Kidney glomerular epithelial cell (primary cell): ENCODE results near the gene STK40.

Source experiments
- DNase-seq: peaks from one replicate; lab custom pipeline; 2025; lab: John Stamatoyannopoulos, UW

The STK40 gene

DNA sequence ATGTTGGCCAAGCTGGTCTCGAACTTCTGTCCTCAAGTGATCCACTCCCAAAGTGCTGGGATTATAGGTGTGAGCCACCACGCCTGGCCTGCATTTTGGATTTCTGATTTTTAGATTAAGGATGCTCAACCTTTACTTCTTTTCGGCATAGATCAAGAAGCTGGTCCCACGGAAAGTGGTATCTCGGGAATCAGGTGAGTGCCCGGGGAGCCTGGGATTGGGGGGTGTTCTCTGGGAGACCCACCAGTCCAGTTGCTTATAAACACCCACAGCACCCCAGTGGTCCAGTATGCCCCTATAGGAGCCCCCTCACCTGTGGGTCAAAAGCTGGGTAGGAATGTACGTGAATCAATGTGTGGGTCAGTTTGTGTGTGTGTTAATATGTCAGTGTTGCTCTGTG lies 76.3 kb downstream of the STK40 start:
- no peak for DNase-seq

DNA sequence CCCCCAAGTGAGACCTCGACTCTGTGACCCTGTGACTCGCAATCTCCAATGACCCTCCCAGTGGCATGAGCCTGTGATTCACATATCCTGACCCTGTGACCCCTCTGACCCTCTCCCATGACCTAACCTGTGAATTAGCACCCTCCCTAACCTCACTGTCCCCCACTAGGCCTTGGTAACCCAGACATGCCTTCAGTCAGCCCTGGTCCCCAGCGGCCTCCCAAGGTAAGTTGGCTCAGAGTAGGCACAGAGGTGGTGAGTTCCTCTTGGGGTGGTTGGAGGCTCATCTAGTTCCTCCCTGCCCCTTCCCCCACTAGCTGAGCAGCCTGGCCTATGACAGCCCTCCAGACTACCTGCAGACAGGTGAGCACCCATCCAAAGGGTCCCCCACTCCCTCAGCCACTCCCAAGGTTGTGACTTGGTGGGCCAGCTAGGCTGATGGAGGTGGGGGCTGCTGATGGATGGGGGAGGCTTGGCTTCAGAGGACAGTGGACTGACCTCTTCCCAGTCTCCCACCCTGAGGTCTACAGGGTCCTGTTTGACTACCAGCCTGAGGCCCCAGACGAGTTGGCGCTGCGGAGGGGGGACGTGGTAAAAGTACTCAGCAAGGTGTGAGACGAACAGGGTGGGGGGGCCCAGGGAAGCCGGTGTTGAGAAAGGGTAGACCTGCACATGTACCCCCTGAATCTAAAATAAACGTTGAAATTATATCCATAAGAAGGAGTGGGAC lies 78.0 kb downstream of the STK40 start:
- no peak for DNase-seq

DNA sequence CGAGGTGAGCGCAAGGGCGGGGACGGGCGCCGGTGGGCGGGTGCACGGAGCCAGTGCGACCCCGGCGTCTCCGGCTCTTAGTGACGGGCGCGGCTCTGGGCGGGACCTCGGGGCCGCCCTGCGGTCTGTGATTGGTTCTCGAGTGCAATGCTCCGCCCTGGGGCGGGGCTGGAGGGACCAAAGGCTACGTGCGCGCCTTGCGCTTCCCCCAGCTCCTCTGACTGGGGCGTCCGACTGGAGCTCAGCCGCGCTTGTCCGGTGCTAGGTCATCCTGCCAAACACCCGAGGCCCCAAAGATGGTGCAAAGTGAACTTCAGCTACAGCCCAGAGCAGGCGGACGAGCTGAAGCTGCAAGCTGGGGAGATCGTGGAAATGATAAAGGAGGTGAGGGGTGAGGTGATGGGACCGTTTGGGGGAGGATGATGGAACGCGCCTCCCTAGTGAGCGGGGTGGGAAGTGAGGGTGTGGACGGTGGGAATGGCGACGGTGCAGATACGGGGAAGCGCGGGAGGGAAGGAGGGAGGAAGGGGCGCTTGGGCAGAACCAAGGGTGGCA lies 78.7 kb downstream of the STK40 start:
- DNase-seq, result peak; percentile 93

DNA sequence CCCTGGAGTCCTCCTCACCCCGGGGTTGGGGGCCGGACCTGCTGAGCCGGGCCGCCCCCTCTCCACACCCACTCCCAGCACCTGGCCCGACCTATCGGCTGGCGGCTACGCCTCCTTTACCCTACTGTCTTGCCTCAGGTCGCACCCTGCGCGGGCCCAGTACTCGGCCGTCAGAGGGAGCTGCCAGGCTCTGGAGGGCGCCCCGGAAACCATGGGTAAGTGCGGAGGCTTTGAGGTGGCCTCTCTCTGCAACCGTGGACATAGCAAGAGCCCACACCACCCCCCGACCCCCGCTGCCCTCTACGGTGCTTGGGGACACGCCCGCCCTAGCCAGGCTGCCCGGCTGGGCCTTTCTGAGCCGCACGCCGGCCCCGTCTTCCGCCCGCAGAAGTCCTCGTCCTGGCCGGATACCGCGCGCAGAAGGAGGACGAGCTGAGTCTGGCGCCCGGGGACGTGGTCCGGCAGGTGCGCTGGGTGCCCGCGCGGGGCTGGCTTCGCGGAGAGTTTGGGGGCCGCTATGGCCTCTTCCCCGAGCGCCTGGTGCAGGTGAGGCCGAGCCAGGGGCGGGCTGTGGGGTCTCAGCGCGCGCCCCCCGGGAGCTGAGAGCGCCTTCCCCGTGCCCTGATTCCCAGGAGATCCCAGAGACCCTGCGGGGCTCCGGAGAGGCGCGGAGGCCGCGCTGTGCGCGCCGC lies 79.4 kb downstream of the STK40 start, which contains the start of gene SH3D21:
SH3D21 (plus strand) TSS at position 159 of the 692 bp plus-strand sequence; CDS start at position 212, 53 bp downstream.
- no peak for DNase-seq

DNA sequence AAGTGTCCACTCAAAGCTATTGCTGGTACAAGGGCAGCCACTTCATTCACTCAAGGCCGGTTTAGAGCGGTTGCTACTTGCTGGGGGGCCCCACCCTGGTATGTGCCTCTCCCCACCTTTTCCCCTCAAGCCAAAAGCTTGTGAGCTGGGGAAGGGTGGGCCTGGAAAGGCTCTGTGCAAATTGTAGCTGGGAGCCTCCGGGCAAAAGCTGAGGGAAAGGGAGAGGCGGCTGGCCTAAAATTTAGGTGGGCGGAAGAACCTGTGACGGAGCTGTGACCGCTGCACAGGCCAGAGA lies 79.9 kb downstream of the STK40 start:
- no peak for DNase-seq

DNA sequence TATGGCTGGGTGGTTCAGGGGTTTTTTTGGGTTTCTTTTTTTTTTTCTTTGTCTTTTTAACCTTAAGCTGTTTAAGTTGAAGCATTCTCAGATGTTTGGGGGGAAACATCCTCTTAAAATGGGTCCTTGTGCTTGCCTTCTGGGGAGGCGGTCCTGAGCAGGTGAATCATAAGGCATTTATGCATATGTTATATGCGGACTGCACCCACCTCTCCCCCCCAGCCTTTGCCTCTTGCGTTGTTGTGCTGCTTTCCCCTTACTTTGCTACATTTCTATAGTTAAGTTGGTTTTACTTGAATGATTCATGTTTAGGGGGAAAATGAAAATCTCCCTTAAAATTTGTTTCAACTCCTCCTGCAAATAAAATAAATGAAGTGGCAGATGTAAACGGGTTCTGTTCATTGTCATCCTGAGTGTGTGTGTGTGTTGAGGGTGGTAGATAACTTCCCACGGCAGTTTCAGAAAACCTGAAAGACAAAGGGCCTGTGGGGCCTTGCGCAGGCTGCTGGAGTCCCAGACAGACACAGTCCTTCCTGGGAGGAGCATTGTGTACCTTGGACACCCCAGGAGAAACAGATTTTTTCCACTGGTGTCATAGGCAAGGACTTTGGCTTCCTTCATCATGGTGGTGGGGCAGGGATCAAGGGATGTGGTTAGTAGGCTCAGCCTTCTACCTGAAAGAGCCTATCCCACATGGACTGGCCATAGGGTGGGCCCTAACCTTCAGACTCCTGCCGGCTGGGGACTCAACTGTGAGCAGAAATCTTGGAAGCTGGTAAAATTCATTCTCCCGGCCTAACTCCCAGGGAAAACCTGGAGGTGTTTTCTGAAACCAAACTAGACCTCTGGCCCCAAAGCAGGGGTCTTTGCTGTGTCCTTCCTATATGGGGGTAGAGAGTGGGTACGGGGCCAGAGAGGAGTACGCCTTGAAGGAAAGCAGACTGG lies 80.5 kb downstream of the STK40 start:
- no peak for DNase-seq

DNA sequence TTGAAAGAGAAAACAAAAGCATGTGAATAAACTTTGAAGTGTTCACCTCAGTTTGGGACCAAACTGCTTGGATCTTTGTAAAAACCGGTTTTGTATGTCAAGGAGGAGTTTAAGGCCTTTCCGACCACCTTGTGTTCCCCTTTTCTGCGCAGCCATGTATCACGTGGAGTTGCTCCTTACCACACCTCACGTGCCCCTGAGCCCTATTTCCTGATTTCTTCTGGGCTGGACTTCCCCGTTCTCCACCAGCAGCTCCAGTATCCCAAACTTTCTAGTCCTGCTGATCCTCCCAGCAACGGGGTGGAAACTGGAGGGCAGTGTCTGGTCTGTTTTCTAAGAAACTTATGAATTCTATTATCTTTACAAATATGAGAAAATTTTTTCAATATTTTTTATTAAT lies 81.2 kb downstream of the STK40 start:
- DNase-seq, result no peak

DNA sequence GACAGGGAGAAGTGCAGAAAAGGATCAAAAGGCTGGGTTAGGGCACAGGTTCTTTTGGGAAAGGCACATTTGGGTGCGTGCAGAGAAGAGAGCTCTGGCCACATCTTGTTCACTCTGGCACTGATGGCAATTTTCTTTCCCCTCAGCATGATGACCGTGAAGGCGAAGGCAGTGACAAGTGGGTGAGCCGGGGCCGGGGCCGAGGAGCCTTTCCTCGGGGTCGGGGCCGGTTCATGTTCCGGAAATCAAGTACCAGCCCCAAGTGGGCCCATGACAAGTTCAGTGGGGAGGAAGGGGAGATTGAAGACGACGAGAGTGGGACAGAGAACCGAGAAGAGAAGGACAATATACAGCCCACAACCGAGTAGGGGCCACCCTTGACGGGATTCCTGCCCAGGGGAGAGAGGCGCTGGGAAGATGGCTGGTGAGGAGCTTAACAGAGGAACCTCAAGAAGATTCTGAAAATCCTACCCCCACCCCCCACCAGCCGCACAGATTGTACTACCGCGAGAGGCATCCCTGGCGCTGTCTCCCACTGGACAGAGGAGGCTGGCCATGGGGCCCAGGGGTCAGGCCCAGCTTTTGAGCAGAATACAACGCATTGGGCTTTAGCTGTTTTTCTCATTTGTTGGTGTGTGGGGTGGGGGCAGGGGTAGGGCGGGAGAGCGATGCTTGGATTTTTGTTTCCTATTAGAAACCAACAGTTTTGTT lies 81.9 kb downstream of the STK40 start:
- no peak for DNase-seq

DNA sequence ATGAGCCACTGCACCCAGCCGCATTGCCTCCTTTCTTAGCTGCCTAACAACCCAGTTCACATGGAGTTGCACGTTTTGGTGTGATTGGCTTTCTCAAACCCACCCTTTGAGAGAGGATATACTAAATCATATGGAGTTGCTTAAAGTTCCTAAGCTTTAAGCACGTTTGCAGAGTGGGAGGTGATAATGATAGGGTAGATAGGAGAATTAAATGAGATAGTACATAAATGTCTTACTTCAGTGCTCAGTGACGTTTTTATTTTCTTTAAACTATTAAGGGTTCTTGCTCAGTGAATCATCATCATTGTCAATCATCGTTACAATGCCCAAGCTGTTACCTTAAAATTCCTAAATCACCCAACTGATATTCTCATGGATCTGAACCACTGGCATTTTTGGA lies 82.5 kb downstream of the STK40 start:
- DNase-seq, result peak; percentile 21

DNA sequence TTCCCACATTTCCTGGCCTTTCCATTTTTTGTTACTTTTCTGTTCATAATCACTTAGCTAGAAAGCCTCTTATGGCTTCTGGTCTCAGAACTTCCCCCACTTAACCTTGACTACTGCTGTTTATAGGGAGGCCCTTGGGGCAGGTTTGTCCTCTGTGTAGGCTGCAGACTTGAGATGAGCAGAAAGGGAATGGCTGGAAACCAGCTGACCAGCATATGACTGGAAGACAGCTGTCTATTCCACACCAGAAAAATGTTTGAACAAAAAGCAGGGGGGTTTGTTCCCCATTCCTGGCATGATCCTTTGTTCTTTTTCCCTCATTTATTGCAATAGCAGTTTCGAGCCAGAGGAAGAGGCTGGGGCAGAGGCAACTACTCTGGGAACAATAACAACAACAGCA lies 84.5 kb downstream of the STK40 start:
- no peak for DNase-seq

DNA sequence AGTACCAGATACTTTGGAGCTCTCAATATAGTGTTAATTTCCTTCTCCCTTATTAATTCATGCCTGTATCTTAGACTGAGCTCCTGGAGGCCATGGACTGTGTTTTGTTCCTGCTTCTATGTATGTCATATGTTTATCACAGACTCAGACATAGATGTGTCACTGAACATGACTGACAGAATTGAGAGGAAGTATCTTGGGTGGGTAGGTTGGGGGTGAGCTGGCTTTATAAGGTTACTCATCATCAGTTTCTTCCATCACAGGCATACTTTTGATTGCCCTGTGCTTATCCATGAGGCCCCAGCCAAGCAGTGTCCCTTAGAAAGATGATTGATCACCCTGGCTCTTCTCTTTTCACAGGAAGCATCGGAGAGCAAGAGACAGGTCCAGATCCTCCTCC lies 85.2 kb downstream of the STK40 start:
- peak; percentile 63 for DNase-seq

DNA sequence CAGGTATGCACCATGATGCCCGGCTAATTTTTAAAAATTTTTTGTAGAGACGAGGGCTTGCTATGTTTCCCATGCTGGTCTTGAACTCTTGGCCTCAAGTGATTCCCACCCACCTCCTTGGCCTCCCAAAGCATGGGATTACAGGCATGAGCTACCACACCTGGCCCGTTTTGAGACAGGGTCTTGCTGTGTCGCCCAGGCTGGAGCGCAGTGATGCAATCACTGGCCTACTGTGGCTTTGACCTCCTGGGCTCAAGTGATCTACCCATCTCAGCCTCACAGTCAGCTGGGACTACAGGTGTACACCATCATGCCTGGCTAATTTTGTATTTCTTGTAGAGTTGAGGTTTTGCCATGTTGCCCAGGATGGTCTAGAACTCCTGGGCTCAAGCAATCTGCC lies 87.1 kb downstream of the STK40 start:
- DNase-seq, result no peak

DNA sequence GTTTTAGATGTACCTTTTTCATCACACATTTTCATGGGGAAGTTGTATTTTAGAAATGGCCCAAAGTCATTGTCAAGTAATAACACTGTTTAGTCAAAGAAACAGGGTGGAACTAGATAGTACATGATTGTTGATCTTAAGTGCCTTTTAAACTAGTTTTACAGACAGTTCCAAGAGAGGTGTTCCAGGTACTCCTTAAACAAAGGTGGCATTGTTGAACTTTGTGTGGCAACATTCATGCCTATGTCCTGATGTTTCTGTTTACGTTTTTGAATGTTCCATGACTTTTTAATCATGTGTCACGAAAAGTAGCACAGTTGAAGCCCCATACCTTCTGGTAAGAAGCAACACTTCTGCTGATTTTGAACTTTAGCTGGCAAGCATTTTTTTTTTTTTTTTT lies 88.7 kb downstream of the STK40 start:
- no peak for DNase-seq

DNA sequence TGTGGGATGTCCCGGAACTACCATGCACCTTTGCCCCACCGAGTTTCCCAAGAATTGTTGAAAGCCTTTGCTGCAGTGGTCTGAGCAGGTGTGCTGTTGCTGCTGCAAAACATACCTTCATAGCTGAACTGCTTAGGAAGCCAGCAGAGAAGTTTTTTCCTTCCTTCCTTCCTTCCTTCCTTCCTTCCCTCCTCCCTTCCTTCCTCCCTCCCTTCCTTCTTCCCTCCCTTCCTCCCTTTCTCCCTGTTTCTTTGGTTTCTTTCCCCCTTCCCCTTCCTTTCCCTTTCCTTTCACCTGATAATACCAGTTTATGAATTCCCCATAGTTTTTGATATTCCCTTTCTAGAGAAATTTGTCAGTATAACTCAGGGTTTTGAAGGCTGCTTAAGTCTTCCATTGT lies 90.3 kb downstream of the STK40 start:
- DNase-seq, result no peak
